ENCODE results near the gene ZNF668.
"Not testable (repeated sequence)": the region's sequence is repeated elsewhere in the genome, so short reads cannot be mapped to it uniquely, and the experiment has no call there.

The ZNF668 gene

GRCh38 chr16:31100876-31101641 is 27.0 kb upstream of the ZNF668 start:
- not testable (repeated sequence) for DNase-seq

GRCh38 chr16:31099860-31100638 is 26.0 kb upstream of the ZNF668 start:
- no peak for DNase-seq

- DNase-seq: peak; percentile 98
These were observed 20.5 kb upstream of the ZNF668 start, which contains the start of gene VKORC1 for GRCh38 chr16:31094424-31095120. Gene VKORC1 (minus strand): TSS chr16:31094797. CDS start chr16:31094729, 68 bp downstream.

- DNase-seq: no peak
These were observed 20.0 kb upstream of the ZNF668 start for GRCh38 chr16:31094088-31094423.

GRCh38 chr16:31093132-31093703 is 19.2 kb upstream of the ZNF668 start:
- peak; percentile 49 for DNase-seq

- DNase-seq: no peak
These were observed 18.3 kb upstream of the ZNF668 start for GRCh38 chr16:31092330-31092729.

GRCh38 chr16:31090540-31090939 is 16.5 kb upstream of the ZNF668 start:
- DNase-seq: no peak

GRCh38 chr16:31089199-31089598 is 15.2 kb upstream of the ZNF668 start:
- DNase-seq: no peak

- DNase-seq: no peak
These were observed 14.6 kb upstream of the ZNF668 start, which contains the start of gene PRSS53 for GRCh38 chr16:31088459-31089183. Gene PRSS53 (minus strand): TSS chr16:31088943. CDS start chr16:31088809, 134 bp downstream.

GRCh38 chr16:31087971-31088370 is 13.9 kb upstream of the ZNF668 start:
- DNase-seq: no peak

- no peak for DNase-seq
These were observed 13.4 kb upstream of the ZNF668 start for GRCh38 chr16:31087481-31087880.

- no peak for DNase-seq
These were observed 12.5 kb upstream of the ZNF668 start for GRCh38 chr16:31086629-31086906.

GRCh38 chr16:31085873-31086628 is 12.0 kb upstream of the ZNF668 start:
- no peak for DNase-seq

- DNase-seq: no peak
These were observed 11.4 kb upstream of the ZNF668 start for GRCh38 chr16:31085411-31085810.

GRCh38 chr16:31084584-31085302 is 10.7 kb upstream of the ZNF668 start:
- DNase-seq: no peak

- DNase-seq: no peak
These were observed 9.9 kb upstream of the ZNF668 start for GRCh38 chr16:31083981-31084380.

- DNase-seq: no peak
These were observed 9.5 kb upstream of the ZNF668 start for GRCh38 chr16:31083556-31083955.

GRCh38 chr16:31083081-31083480 is 9.0 kb upstream of the ZNF668 start:
- DNase-seq: no peak

GRCh38 chr16:31082368-31083045 is 8.5 kb upstream of the ZNF668 start:
- DNase-seq: no peak
